OCI-LY1 (cell line): Measurements from ENCODE around the gene RAD51B.

Source experiments
- EZH2 ChIP-seq: fragments of 200-600 bp; sonication (generic), shearing (Covaris generic); IDR thresholded peaks from 2 replicates; pipeline ENCODE4 v1.8.0; 2017; ENCODE audit warnings: borderline replicate concordance, mixed run types, mild to moderate bottlenecking, antibody characterized with exemption, low read length, moderate library complexity, mixed read lengths
- TF ChIP-seq, protein P1 (sequence below): fragments of 200-600 bp; sonication (generic), shearing (Covaris generic); IDR thresholded peaks from 2 replicates; pipeline ENCODE4 v1.5.1; 2017; ENCODE audit warnings: mild to moderate bottlenecking, antibody characterized with exemption, low read length, moderate library complexity, mixed read lengths

DNA sequence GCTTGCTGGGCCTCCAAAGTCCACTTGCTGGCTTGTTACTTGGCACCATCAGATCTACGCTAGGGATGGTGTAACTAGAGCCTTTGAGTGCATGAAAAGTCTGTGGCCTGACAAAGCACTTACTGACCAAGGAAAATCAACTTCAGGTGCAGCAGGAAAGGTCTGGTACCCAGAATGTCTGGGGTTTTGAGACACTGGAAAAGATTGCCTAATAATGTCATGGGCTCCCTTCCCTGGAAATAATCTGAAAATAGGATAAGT lies 866.6 kb downstream of the RAD51B start:
- TF ChIP-seq, protein P1, sequence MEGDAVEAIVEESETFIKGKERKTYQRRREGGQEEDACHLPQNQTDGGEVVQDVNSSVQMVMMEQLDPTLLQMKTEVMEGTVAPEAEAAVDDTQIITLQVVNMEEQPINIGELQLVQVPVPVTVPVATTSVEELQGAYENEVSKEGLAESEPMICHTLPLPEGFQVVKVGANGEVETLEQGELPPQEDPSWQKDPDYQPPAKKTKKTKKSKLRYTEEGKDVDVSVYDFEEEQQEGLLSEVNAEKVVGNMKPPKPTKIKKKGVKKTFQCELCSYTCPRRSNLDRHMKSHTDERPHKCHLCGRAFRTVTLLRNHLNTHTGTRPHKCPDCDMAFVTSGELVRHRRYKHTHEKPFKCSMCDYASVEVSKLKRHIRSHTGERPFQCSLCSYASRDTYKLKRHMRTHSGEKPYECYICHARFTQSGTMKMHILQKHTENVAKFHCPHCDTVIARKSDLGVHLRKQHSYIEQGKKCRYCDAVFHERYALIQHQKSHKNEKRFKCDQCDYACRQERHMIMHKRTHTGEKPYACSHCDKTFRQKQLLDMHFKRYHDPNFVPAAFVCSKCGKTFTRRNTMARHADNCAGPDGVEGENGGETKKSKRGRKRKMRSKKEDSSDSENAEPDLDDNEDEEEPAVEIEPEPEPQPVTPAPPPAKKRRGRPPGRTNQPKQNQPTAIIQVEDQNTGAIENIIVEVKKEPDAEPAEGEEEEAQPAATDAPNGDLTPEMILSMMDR, result no peak
- no peak for TF ChIP-seq EZH2
